ENCODE results near the gene FYB2. TPM values are rescaled to one million over a fixed set of nuclear protein-coding genes. Genes with fewer than 3 reads are reported as not detected.

The FYB2 gene
- total RNA-seq, 1 experiment from 2014 or later: not detected

- TF ChIP-seq REST (IDR thresholded peaks at IDR 0.05; ENCODE audit: low read depth) (no peak), ZNF274 (IDR thresholded peaks at IDR 0.05; ENCODE audit: low read depth, low read length) (no peak), CTCF (IDR thresholded peaks at IDR 0.05 in 2 of 3, conservative IDR thresholded peaks at IDR 0.05 in 1 of 3; ENCODE audit: borderline replicate concordance in 1 of 3, insufficient read depth in 1 of 3, low read depth in 2 of 3, low read length in 2 of 3) (no peak), RAD21 (IDR thresholded peaks at IDR 0.05; ENCODE audit: low read depth) (no peak)
Observed at GRCh38 chr1:56850922-56851321, 31.7 kb upstream of the FYB2 start (continued).

DNA sequence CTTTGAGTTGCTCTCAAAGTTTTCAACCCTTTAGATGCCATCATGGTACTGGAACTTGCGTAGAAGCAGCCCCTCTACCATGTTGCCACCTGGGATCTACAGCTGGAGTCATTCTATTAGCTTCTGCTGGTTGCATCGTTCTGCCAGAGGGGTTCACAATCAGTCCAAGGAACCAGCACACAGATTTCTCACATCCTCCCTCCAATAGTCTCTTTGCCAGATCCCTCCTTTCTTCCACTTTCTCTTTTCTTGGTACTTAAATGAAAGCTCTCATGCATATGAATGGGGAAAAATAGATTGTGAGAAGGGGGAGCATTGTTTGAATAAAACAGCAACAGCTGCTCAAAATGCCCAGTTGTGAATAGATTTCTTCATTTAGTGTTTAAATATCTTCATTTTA, 31.2 kb upstream of the FYB2 start:
- Histone ChIP-seq H3K4me1 (ENCODE audit: control insufficient read depth in 1 of 2, insufficient read depth in 2 of 2, low read length in 2 of 2) (no peaks in the 10 kb centered on the region), H3K36me3 (ENCODE audit: control insufficient read depth in 1 of 2, insufficient read depth in 2 of 2, low read length in 2 of 2) (no peaks in the 10 kb centered on the region), H3K27me3 (ENCODE audit: insufficient read depth, low read length) (peaks cover 20% of the 10 kb centered on the region), H3K9me2 (ENCODE audit: insufficient read depth) (no peaks in the 10 kb centered on the region), H3K27ac (ENCODE audit: low read depth, low read length) (no peak overlapping the region), H3K9ac (ENCODE audit: low read length) (no peak overlapping the region), H4K20me1 (ENCODE audit: insufficient read depth) (no peaks in the 10 kb centered on the region), H3K9me3 (ENCODE audit: control insufficient read depth in 1 of 2, insufficient read depth in 1 of 2, low read depth in 1 of 2, low read length in 2 of 2) (no peaks in the 10 kb centered on the region), H3K4me3 (replicated peaks in 1 of 2; ENCODE audit: low read depth in 1 of 2, low read length in 2 of 2) (no peak overlapping the region), H2AFZ (ENCODE audit: low read depth, low read length, poor library complexity, severe bottlenecking) (no peak overlapping the region), H3K79me2 (ENCODE audit: insufficient read depth, low read length) (no peaks in the 10 kb centered on the region), H3K4me2 (ENCODE audit: low read length) (no peak overlapping the region)
- intact Hi-C loops (cut with micrococcal nuclease): no loop called here
- RAD21 ChIA-PET (ENCODE audit: low non-redundant PET in 1 of 2, low total read pairs in 2 of 2, uncharacterized antibody in 2 of 2, unreplicated experiment in 2 of 2): no interaction called here
- POLR2A ChIA-PET: no interaction called here
- ATAC-seq: no peak
- DNase-seq (ENCODE audit: low read depth, low spot score): no peak
- CTCF ChIA-PET: no interaction called here
- BruUV-seq (replicated peaks): no TSS peak
- TF ChIP-seq YY1 (IDR thresholded peaks at IDR 0.05; ENCODE audit: extremely low read depth, insufficient replicate concordance, low read depth, low read length): no peak
- TF ChIP-seq POLR2A (IDR thresholded peaks at IDR 0.05; ENCODE audit: borderline replicate concordance, extremely low read depth, insufficient read depth, insufficient read length): no peak
- no peak for TF ChIP-seq RAD21 (IDR thresholded peaks at IDR 0.05; ENCODE audit: low read depth)
- TF ChIP-seq CTCF (IDR thresholded peaks at IDR 0.05 in 2 of 3, conservative IDR thresholded peaks at IDR 0.05 in 1 of 3; ENCODE audit: borderline replicate concordance in 1 of 3, insufficient read depth in 1 of 3, low read depth in 2 of 3, low read length in 2 of 3): no peak
- TF ChIP-seq ELF1 (IDR thresholded peaks at IDR 0.05; ENCODE audit: borderline replicate concordance, low read depth): no peak
- no peak for TF ChIP-seq EZH2phosphoT487 (IDR thresholded peaks at IDR 0.05; ENCODE audit: borderline replicate concordance)
- TF ChIP-seq, protein P1, sequence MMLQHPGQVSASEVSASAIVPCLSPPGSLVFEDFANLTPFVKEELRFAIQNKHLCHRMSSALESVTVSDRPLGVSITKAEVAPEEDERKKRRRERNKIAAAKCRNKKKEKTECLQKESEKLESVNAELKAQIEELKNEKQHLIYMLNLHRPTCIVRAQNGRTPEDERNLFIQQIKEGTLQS (IDR thresholded peaks at IDR 0.05): no peak
- no peak for TF ChIP-seq FOSL1 (IDR thresholded peaks at IDR 0.05; ENCODE audit: low read depth)
- TF ChIP-seq, protein P2, sequence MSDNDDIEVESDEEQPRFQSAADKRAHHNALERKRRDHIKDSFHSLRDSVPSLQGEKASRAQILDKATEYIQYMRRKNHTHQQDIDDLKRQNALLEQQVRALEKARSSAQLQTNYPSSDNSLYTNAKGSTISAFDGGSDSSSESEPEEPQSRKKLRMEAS (IDR thresholded peaks at IDR 0.05): no peak
- no peak for TF ChIP-seq REST (IDR thresholded peaks at IDR 0.05; ENCODE audit: low read depth)
- no peak for TF ChIP-seq ZFX (IDR thresholded peaks at IDR 0.05)
